GM12875 (cell line): ENCODE measurements around the gene GAGE13.
"Not testable (repeated sequence)": the region's sequence is repeated elsewhere in the genome, so short reads cannot be mapped to it uniquely, and the experiment has no call there.

Experiments used
- H3K4me3 ChIP-seq: one replicate; pipeline ENCODE4 v1.5.1; 2011; ENCODE audit warnings: low read depth, low read length, control low read depth
- CTCF ChIP-seq: IDR thresholded peaks from 2 replicates; pipeline ENCODE4 v1.5.1; 2011; ENCODE audit warnings: low read depth, mild to moderate bottlenecking, control low read depth, inconsistent platforms, low read length, moderate library complexity, borderline replicate concordance; ENCODE audit not compliant: insufficient read depth

GAGE13 gene

GRCh38 chrX:49309401-49309981 lies 21.9 kb upstream of the GAGE13 start:
- TF ChIP-seq CTCF: no peak
- H3K4me3 ChIP-seq: no peak overlapping the region

- no peak overlapping the region for H3K4me3 ChIP-seq
- no peak for TF ChIP-seq CTCF
These were observed 21.0 kb upstream of the GAGE13 start for GRCh38 chrX:49310371-49310770.

GRCh38 chrX:49312176-49312575 lies 19.2 kb upstream of the GAGE13 start:
- H3K4me3 ChIP-seq: no peak overlapping the region
- no peak for TF ChIP-seq CTCF

DNA sequence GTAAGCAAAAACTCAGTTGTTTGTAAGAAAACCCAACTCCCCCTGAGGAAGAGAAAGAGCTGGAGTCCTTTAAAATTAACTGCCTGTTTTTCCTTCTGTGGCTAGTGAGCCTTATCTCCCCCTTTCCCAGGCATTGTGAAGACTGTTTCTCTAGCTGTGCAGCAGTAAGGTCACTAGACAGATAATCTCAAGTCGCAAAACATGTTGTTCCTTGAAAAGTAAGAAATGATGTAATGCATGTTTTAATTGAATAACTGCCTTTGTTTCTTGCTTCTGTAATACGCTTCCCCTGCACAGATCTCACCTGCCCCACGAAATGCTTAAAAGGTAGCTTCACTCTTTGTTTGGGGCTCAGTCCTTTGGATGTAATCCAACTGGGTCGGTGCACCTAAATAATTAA lies 15.3 kb upstream of the GAGE13 start:
- no peak overlapping the region for H3K4me3 ChIP-seq
- TF ChIP-seq CTCF: no peak

DNA sequence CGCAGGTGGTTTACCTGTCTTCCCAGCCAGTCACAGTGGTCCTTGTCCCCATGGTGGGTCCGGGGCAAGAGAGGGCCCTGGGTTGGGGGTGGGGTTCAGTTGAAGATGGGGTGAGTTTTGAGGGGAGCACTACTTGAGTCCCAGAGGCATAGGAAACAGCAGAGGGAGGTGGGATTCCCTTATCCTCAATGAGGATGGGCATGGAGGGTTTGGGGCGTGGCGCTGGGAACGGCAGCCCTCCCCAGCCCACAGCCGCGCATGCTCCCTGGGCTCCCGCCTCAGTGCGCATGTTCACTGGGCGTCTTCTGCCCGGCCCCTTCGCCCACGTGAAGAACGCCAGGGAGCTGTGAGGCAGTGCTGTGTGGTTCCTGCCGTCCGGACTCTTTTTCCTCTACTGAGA lies 9.6 kb upstream of the GAGE13 start, which contains the start of gene GAGE12J:
Gene GAGE12J, plus strand, starts transcription at position 301 of the 400 bp plus-strand sequence. CDS start 1,157 bp downstream, outside the sequence.
- not testable (repeated sequence) for H3K4me3 ChIP-seq

DNA sequence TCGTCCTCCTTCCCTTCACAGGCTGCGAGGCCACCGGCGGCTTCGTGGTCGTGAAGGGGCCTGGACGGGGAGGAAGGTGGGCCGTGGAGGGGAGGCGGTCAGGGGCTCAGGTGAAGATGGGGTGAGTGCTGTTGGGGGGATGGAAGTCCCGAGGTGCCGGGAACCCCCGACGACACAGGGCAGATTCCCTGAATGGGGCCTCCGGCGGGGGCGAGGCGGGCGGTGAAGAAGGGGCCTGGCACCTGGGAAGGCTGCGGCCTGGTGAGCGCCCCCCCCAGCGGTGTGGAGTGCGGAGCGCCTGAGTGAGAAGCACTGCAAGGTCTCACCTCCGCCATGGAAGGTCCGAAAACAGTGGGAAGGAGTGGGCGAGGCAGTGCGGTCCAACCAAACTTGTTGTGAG lies 9.1 kb upstream of the GAGE13 start:
- not testable (repeated sequence) for H3K4me3 ChIP-seq

DNA sequence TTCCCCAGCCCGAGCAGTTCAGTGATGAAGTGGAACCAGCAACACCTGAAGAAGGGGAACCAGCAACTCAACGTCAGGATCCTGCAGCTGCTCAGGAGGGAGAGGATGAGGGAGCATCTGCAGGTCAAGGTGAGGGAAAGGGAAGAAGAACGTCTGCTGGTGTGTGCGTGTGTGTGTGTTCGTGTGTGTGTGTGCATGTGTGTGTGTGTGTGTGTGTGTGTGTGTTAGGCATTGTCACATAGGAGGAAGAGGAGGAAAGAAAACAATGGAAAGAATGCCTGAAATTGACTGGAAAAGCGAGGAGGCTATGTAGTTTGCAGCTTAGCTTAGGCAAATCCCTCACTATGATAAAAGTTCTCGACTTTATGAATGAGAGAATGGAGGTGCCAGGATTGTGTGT lies 7.6 kb upstream of the GAGE13 start:
- not testable (repeated sequence) for H3K4me3 ChIP-seq

GRCh38 chrX:49330421-49330820 lies 961 bp upstream of the GAGE13 start:
- H3K4me3 ChIP-seq: not testable (repeated sequence)

GRCh38 chrX:49331841-49332240 lies 459 bp downstream of the GAGE13 start:
- H3K4me3 ChIP-seq: not testable (repeated sequence)

GRCh38 chrX:49341449-49341848 lies 10.1 kb downstream of the GAGE13 start:
- H3K4me3 ChIP-seq: not testable (repeated sequence)

- not testable (repeated sequence) for H3K4me3 ChIP-seq
These were observed 13.3 kb downstream of the GAGE13 start for GRCh38 chrX:49344496-49345175.

GRCh38 chrX:49345402-49345801 lies 14.0 kb downstream of the GAGE13 start:
- not testable (repeated sequence) for H3K4me3 ChIP-seq

DNA sequence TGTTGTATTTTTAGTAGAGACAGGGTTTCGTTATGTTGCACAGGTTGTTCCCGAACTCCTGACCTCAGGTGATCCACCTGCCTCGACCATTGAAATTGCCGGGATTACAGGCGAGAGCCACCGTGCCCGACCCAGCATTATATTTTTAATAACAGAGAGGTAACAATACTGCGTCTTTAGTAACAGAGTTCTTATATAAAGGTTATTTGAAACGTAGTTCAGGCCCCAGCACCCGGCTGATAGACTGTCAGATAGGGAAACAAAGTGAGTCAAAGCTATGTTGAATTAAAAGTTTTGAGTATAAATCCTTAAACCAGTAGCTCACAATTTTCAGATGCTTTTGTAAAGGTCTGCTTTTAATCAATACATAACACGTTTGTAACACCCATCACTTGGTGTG lies 14.8 kb downstream of the GAGE13 start:
- not testable (repeated sequence) for H3K4me3 ChIP-seq
